Measurements from ENCODE around the gene NUDCD3.

GRCh38 chr7:44391746-44392617 lies 98.5 kb downstream of the NUDCD3 start:
- no peak for TF ChIP-seq CTCF (conservative IDR thresholded peaks at IDR 0.05 in 1 of 2, IDR thresholded peaks at IDR 0.05 in 1 of 2; ENCODE audit: extremely low read depth in 1 of 2, insufficient read depth in 1 of 2, low read depth in 1 of 2, low read length in 2 of 2)
- no peak for TF ChIP-seq EZH2 (IDR thresholded peaks at IDR 0.05; ENCODE audit: borderline replicate concordance, low read length)
